ENCODE results near the gene EFCAB6.

The EFCAB6 gene

DNA sequence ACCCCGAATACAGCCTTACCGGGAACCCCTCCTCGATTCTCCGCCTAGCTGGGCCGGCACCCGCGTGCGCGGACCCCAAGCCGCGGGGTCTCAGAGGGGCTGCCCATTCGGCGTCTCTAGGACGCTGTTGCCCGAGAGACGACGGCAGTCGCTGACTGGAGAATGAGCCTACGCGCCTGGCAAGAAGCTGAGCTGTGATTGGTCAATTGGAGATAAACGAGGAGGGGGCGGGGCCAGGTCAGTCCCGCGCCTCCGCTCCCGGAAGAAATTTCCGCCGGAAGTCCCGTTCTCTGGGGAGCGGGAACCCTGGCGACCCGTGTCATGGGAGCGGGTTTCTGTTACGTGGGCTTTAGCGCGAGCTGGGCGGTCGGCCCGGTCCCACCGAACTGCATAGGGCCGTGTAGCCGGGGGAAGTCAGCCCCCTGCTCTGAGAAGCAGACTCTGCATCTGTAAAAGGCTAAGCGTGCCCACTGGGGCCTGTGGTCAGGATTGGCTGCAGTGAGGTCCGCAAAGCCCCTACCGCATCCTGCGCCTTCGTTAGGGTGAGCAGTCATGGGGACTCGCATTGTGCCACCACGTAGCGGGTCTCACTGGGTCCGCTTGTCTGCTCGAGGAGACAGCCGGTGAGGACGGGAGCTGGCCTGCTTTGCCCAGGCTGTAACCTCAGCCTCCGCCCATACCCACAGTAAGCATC is at the start of gene EFCAB6:
Gene EFCAB6 (minus strand): TSS at position 157 of the 694 bp plus-strand sequence. CDS start 29,987 bp downstream, outside the sequence.
- peak; percentile 87 for FAIRE-seq

DNA sequence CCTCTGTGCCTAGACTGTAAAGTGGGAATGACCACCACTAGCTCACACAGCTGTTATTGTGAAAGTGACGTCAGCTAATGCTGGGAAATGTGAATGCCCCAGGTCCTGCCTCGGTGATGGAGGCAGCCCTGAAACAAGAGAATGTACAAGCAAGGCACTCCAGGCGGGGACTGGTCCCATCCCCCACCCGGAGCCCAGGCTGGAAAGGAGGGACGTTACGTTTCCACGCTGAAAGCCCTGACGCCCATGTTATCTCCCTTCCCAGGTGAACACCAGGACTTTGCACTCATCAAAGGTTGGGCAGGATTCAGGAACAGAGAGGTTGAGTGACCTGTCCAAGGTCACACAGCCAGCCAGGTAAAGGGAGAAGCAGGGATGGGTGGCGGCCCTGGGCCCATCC is 49.4 kb upstream of the EFCAB6 start:
- FAIRE-seq, result no peak

DNA sequence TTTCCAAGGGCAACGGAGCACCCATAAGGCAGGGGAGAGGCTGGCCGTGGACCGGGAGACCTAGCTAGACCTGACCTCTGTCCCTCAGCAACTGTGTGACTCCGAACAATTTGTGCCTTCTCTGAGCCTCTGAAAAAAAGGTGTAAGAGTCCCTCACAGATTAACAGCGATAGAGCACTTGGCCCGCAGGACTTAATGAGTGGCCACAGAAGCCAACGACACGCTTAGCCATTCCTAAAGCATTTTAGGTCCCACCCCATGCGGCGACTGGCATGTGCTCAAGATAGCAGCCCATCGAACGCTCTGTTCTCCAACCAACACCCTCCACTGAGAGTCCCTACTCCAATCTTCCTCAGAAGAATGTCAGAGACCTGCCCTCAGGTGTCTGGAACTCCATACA is 48.7 kb upstream of the EFCAB6 start:
- no peak for FAIRE-seq

GRCh38 chr22:43860126-43860525 is 48.0 kb upstream of the EFCAB6 start:
- no peak for FAIRE-seq

DNA sequence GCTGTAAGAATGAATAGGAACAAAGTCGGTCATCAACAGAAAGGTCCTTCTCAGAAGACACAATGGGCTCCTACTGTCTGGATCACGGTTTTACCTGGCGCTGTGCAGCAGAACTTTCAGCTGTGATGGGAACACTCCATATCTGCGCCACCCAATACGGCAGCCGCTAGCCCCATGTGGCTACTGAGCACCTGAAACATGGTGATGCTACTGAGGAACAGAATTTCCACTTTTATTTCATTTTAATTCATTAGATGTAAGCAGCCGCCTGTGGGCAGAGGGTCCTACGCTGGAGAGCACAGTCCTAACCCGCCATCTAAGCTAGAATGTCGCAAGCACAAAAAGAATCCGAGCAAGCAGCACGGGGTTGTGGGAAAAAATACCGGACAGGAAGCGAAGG is 47.5 kb upstream of the EFCAB6 start:
- no peak for FAIRE-seq

GRCh38 chr22:43859176-43859575 is 47.1 kb upstream of the EFCAB6 start:
- no peak for FAIRE-seq

DNA sequence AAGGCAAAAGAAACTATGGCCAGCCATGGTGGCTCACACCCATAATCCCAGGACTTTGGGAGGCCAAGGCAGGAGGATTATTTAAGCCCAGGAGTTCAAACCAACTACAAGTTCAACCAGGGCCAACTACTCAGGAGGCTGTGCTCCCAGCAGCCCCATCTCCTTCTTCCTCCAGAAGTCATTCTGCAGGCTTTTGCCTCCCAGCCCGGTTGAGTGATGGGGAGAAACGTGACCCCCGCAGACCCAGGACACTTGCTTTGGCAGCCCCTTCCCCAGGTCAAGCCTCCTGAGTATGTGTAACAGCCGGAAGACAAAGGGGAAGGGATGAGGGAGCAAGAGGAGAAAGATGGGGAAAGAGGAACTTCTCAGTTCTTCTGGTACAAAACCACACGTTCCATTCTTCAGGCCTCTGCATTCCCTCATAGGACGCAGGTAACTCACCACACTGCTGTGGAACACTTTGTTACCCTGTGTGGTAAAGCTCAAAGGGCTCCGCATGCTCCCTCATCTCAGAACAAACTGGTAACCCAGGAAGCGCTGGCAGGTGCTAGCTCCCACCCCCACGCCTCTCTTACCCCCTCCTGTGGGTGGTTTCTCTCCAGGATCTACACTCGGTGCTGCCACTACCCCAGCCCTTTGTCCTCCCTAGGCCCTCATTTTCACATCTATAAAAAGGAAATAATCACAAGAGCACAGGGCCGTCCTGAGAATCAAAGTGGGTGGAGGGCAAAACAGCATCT is 46.2 kb upstream of the EFCAB6 start:
- no peak for FAIRE-seq

DNA sequence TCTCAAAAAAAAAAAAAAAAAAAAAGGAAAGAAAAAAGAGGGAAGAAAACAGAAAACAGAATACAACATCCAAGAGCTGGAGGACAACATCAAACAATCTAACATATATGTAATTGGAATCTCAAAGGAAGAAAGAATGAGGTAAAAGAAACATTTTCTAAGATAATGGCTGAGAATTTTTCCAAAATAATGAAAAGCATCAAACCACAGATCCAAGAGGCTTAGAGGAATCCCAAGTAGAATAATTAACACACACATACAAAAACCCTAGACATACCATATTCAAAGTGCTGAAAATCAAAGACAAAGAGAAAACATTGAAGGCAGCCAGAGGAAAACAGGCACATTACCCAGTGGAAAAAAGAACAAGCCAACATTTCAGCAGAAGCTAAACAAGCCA is 45.3 kb upstream of the EFCAB6 start:
- FAIRE-seq, result no peak

- FAIRE-seq, result no peak
Measured at GRCh38 chr22:43855431-43855830, 43.3 kb upstream of the EFCAB6 start.

- FAIRE-seq, result no peak
Measured at GRCh38 chr22:43854786-43855271, 42.7 kb upstream of the EFCAB6 start.

DNA sequence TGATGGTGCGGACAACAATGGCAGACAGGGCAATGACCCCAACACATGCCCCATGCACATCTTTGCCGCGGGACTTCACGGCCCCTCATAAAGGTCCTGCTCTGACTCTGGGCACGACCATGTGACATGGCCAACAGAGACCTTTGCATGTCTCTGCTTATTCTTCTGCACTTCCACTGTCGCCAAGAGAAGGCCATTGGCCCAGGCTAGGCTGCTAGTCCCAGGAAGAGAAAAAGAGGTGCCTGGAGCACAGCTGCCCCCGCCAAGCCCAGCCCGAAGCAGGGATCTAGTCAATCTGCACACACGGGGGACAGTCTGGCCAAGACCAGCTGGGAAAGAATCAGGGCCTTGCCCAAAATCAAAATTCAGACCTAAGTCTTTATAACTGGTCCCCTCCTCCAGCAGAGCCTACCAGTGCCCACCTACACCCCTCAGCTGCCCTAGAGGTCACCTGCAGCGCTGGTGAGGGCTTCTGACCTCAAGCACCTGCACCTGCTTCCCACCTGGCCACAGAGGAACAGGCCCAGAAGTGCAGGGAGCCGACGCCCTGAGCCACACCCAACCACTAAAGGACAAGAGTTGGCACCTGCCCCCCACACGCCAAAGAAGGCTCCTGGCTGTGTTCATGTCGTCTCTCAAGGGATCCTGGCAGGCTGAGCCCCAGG is 42.1 kb upstream of the EFCAB6 start:
- FAIRE-seq, result no peak

- no peak for FAIRE-seq
Measured at GRCh38 chr22:43853328-43853931, 41.3 kb upstream of the EFCAB6 start.

- FAIRE-seq, result no peak
Measured at GRCh38 chr22:43852573-43853327, 40.6 kb upstream of the EFCAB6 start.

DNA sequence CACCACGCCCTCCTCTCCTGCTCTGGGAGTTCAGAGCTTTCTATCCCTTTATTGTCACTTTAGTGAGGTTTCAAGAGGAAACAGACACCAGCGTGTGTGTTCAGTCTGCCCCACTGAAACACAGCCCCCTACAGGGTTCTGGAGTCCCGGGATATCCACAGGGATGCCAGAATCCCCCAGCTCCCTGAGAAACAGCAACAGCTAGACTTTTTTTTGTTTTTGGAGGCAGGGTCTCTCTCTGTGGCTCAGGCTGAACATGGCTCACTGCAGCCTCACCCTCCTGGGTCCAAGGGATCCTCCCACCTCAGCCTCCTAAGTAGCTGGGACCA is 39.8 kb upstream of the EFCAB6 start:
- FAIRE-seq, result no peak

- no peak for FAIRE-seq
Measured at GRCh38 chr22:43851058-43851978, 39.2 kb upstream of the EFCAB6 start.

- no peak for FAIRE-seq
Measured at GRCh38 chr22:43850529-43850928, 38.4 kb upstream of the EFCAB6 start.

GRCh38 chr22:43849731-43850130 is 37.6 kb upstream of the EFCAB6 start:
- FAIRE-seq, result no peak

DNA sequence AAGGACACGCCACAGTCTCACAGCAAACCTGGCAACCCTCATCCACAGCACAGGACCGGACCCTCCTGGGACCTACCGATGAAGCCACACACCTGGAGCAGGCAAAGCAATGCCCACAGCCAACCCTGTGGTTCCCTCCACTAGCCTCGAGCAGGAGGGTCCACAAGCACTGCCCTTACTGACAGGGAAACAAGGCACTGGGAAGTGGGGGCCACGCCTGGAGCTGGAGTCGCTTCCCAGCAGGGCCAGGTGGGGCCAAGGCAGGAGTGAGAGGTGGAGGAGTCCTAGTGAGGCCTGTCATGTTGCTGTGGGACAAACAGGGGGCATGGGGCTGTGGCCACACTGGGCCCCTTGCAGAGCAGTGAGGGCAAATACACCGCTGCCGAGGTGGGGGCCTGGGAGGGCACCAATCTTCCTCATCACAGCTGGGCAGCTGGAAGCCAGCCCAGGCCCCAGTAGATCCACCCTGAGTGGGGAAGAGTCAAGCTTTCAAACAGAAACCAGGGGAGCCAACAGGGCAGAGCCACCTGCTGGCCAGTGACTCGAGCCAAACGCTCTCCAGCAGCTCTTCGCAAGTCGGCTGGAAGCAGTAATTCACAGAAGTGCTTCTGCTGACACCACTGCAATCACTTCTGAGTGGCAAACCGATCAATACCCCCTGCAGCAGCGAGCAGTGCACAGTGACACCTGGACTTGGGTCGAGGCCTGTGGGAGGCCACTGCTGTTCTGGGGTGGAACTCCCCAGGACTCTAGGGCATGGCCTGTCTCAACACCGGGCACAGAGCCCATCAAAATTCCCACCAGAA is 36.5 kb upstream of the EFCAB6 start:
- FAIRE-seq, result no peak

GRCh38 chr22:43847376-43848289 is 35.5 kb upstream of the EFCAB6 start:
- FAIRE-seq, result no peak

- no peak for FAIRE-seq
Measured at GRCh38 chr22:43846966-43847365, 34.9 kb upstream of the EFCAB6 start.
